Tongue (tissue), 2 donors: Measurements from ENCODE around the gene NELFA. TPM values are rescaled to one million over a fixed set of nuclear protein-coding genes. Genes with fewer than 3 reads are reported as not detected.

Experiments used
- DNase-seq: peaks from one replicate; pipeline ENCODE4 v3.0.0-alpha.2; 2015
- total RNA-seq: library from RNA; depleted of rRNA; stranded (reverse); fragments of >200 nt; gene quantifications from one replicate; pipeline ENCODE4 v1.2.3, GENCODE V29; 2014

Gene NELFA
- total RNA-seq: 33.1 TPM

DNA sequence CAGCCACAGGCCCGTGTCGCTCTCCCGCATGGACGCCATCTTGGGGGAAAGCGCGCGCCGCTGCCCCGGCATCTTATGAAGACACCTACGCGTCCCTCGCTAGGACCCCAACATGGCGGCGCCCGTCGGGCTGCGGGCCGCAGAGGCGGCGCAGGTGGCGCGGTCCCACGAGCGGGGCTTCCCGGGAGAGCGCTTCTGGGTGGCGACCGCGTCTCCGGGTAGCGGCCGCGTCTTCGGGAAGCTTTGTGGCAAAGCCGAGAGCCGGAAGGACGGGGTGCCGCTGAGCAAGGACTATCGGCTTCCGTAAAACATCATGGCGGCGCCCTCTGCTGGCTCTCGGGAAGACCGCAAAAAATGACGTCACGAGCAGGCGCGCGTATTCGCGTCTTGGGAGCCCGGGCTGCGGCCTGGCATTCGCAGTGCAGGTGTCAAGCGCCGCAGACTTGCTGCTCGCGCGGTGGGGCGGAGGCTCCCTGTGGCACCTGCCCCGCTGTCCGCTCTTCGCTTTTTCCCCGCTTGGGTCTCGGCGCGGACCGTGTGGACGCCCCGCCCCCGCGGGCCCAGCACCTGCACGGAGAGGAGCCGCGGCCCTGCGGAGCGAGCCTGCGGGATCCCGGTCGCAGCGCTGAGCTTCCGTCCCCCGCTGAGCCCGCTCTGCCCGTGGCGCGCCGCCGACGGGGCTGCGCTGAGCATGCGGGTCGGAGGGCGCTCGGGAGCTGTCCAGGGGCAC, at the start of gene NELFA:
NELFA (minus strand) TSS at position 54 of the 730 bp plus-strand sequence; CDS start at position 39, 15 bp downstream.
- peak; percentile 98 for DNase-seq

DNA sequence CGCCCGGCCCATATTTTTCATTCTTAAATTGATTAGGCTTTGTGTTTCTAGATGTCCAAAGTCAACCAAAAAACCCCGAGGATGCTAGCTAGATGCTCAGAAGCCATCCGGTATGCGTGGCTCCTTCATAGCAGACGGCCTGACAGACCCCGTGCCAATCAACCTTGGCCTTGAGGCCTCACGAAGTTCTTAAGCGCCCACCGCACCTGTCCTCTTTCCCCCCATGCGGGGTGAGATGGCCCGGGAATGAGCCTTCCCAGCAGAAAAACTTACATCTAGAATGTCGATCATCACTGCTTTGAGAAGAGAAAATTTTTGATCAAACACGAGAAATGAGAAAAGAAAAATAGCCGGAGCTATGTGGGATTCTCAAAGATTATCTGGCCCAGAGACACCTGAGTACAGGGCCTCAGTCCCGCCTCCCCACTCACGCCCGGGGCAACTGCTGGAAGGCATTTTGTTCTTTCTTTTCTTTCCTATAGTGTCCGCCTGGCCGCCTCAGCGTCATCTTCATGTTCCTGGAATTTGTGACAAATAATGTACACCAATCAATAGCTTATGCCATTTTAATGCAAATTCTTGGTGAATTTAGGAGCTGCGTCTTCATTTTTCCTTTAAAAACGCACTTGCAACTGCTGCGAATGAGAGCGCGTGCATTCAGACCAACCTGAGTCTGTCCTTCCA, 48.8 kb upstream of the NELFA start:
- no peak for DNase-seq

DNA sequence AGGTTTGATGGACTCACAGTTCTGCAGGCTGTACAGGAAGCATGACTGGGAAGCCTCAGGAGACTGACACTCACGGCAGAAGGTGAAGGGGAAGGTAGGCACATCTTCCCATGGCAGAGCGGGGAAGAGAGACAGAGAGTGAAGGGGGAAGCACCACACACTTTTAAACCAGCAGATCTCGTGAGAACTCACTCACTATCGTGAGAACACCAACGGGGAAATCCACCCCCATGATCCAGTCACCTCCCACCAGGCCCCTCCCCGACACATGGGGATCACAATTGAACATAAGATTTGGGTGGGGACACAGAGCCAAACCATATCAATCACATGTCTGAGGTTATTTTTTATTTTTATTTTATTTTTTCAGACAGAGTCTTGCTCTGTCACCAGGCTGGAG, 45.4 kb upstream of the NELFA start:
- no peak for DNase-seq

DNA sequence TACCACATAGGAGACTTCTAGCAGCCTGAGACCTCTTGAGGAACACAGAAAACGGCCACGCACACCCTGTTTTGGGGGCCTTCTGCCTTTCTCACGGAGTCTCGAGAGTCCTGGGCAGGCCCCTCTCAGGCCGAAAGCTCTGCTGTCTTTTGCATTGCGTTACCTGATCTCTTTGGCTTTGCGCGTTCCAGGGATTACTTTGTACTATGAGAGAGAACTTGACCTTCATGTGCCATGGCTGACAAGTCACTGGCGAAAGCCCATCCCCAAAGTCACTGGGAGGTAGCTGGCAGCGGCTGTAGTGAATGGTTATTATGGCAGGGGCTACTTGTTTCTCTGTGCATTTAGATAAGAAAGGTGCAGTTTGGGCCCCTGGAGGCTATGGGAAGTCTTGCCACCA, 42.3 kb upstream of the NELFA start:
- DNase-seq: no peak

DNA sequence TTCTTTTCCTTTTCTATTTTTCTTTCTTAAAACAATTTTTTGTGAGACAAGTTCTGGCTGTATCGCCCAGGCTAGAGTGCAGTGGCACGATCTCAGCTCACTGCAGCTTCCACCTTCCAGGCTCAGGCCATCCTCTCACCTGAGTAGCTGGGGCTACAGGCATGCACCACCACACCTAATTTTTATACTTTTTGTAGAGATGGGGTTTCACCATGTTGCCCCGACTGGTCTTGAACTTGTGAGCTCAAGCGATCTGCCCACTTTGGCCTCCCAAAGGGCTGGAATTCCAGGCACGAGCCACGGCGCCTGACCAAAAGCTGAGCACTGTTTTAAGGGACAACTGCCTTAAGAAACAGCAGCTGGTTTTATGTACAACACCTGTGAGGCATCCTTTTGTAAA, 41.0 kb upstream of the NELFA start:
- no peak for DNase-seq

DNA sequence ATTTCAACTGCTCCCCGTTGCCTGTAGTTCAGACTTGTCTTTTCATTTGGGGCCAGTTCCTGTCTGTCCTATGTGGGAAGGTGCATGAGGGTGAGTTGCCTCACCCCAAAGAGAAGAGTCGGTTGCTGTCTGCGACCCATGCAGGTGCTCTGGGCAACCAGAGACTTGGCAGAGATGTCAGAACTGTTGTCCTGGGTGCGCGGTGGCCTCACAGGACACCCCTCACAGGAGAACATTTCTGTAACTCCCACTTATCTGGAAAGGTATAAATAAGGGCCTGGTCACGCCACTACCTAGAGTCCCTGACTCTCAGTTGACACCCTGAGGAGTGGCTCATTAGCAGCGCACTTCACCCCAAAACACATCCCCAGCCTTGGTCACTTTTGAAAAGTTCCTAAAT, 40.6 kb upstream of the NELFA start:
- DNase-seq: no peak

DNA sequence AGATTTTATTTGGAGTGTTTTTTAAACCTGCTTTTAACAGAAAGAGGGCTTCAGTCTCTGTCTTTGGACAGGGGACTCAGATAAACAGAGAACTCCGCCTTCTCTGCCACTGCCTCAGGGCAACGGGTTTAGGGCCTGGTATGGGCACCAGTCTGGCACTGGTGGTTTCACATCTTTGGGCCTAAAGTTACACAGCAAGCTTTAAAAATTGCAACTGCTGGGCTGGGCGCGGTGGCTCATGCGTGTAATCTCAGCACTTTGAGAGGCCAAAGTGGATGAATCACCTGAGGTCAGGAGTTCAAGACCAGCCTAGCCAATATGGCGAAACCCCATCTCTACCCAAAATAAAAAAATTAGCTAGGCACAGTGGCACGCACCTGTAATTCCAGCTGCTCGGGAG, 40.1 kb upstream of the NELFA start:
- DNase-seq: no peak

DNA sequence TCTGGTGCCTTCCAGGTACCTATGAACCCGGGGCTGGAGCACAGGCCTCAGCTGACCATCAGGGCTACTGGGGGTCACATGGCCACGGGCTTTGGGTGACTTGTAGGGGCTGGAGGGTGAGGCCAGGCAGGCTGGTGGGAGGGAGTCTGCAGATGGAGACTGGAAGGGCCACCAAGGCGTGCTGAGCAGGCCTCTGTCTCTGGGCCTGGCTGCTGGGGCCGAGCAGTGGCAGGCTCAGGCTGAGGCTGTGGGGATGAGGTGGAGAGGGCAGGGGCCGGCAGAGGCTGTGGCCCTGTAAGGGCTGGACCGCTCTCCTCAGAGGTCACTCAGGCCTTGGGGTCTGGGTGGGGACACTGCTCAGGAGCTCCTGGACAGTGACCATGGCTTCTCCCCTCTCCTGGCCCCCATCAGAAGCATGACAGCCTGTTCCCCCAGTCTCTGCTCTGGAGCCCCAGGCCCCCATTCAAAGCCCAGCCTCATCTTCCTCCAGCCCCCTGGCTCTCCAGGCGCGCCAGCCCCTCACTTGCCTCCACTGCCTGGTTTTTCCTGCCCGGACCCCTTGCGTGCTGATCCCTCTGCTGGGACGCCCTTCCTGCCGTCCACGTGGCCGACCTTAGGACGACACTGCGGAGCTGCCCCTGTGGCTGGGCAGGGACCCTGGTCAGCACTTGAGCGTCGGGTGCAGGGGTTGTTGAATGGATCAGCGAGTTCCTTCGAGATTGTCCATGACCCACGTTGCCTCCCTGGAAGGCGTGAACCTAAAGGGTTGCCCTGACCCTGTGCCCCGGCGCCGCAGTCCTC, 39.2 kb upstream of the NELFA start:
- no peak for DNase-seq

DNA sequence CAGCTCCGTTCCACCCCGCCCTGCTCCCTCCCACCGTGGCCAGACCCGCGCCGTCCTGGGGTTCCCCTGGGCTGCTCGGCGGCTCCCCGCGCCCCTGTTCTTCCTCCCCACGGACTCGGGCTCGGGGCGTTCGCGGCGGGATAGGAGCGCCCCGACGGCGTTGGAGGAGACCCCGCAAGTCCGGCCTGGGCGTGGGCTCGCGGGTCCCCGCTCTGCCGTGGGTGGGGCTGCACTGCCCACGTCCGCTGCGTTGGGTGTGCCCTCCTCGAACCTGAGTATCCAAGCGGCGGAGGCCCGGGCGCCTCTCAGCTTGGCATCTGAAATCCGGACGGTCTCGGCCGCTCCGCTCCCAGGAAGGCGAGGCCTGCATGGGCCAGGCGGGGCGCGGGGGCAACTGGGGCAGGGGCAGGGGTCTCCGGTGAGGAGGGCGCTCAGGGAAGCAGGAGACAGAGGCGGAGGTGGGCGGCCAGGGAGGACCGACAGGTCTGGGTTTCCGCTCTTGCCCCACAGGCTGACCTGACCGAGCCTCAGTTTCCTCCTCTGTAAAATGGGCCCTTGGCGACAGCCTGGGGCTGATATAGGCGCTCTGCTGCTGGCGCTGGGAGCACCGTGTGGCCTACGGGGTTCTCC, 38.4 kb upstream of the NELFA start:
- no peak for DNase-seq

DNA sequence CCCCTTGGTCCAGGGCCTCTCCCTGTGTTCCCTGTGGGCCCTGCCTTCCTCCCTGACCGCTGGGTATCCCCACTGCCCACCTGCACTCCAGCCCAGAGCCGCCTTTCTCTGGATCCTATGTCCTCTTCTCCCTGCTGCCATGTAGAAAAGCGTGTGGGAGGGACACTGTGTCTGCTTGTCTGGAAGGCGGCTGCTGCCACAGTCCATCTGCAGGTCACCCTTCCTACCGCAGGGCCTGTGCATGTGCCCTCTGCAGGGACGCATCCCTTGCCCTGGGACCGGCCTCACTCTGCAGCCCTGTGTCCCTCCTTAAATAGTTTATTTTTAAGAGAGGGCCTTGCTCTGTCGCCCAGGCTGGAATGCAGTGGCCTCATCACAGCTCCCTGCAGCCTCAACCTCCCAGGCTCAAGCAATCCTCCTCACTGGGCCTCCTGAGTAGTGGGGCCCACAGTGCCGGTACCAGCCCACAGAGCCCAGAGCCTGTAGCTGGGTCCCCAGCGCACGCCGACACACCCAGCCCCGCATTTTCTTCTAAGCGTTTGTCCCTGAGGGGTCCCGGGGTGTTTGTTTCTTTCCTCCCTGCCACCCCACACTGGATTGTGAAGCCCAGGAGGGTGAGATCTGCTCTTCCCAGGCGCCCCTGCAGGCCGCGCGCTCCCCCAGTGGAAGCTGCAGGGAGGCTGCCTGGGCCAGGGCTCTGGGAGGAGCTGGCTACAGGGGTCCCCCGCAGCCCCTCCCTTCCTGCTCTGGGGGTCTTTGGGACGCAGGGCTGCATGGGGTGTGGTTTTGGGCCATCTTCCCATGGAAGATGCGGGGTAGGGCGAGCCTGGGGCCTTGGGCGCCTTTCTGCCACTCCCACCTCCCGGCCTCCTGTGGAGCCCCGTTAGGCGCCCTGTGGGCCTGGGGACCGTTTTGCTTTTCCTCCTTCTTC, 37.5 kb upstream of the NELFA start:
- no peak for DNase-seq

DNA sequence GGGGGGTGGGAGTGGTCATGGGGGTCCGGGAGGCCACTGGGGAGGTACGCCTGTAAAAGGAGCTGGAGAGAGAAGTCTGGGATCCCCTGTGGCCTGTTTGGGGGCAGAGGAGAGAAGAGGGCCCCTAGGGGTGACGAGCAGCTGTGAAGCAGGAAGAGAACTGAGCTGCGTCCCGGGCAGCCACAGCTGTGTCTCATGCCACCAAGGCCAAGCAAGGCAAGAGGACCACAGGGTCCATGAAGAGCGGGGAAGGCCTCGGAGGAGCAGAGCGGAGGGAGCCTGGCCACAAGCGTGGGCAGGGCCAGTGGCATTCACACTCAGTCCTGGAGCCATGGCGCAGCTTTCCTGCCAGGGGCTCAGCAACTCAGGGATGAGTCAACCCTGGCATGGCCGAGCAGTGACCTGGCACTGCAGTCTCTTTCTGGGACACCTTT, 36.8 kb upstream of the NELFA start:
- DNase-seq: no peak

DNA sequence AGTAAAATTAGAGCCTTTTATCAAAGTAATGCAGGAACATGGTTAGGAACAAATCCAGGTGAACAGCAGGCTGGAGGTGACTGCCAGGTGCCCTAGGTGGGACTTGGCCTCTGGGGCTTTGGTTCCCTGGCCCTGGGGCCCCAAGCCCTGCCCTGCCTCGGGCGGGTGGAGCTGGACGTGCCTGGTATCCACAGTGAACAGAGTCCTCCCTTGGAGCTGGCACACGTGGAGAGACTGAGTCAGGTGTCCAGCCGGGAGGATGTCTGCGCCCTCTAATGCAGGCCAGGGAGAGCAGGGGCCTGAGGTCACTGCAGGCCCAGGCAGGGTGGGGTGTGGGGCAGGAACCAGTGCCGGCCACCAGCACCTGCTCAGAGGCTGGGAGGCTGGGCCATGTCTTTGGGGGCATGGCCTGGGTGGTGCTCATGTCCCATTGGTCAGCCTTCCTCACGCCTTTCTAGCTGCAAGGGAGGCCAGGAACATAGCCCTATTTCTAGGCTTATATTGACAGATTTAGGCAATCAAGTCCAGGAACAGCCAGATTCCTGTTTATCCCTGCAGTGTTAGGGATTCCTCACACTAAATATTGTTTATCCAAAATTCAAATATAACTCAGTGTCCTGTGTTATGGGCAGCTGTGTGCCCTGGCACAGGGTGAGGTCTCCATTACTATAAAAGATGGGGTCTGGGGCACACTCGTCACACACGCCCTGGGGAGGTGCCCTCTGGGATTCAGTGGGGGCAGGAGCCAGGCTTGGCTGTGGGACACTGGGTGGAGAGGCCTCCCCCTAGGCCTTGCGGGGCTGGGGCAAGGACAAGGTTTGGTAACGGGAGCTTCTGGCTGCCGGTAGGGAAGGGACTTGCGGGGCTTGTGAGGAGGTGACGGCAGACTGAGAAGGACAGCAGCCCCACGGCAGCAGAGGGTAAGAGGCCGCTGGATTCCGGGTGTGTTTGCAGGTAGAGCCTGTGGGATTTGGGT, 36.1 kb upstream of the NELFA start:
- no peak for DNase-seq

DNA sequence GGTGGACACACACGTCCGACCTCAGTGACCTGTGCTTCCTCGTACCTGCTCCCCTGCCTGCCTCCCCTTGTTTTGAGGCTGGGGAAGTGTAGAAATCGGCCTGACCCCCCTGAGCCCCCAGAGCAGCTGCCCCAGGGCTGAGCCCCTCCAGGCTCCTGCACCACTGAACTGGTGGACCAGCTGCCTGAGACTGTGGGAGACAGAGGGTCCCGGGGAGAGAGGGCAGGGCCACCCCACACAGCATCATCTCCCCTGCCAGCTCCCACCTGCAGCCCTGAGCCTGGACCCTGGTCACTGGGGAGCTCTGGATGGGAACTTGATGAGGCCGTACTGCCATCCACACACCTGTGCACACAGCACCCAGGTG, 35.3 kb upstream of the NELFA start:
- no peak for DNase-seq

DNA sequence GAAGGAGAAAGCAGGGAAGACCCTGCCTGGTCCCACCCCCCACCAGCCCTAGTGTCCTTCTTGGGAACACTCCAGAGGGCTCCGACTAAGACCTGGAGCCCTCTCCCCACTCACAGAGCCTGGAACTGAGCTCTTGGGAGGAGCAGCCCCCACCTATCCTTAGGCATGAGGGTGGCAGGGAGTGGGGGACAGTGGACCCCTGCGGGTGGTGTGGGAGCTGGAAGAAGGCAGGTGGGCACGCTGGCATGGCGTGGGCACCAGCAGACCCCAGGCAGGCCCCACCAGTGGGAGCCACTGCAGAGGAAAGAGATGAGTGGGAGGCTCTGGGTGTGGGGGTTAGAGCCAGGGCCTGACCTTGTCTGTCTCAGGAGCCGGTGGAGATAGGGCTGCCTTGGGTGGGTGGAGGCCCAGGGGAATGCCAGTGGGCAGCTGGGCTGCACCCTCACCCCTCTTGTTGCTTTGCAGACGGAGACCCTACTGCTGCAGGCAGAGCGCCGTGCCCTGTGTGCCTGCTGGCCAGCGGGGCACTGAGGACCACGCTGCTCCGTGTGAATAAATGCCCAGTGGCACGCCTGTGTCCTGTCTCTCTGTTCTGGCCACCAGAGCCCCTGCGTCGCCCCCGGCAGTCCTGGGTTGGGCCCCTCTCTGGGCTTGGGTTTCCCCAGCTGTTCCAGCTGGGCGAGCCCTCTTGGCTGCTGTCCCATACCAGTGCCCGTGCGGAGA, 34.8 kb upstream of the NELFA start:
- no peak for DNase-seq

DNA sequence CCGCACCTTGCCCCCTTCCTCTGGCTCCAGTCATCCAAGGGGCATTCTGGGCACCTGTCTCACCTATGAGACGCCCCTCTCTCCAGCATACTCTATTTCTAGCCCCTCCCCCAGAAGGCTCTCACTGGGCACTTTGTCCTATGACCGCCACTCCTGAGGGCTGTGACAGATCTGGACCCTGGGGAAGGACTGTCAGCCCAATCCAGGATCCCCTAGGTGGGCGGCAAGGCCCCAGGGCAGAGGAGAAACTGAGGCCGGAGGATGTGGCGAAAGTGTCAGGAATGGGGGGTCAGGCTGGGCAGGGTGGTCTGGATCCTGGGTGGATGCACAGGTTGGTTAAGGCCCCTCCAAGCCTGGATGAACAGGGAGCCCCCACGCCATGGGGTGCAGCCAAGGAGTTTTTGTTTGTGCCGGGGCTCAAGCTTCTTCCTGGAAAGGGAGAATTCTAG, 34.2 kb upstream of the NELFA start:
- no peak for DNase-seq

DNA sequence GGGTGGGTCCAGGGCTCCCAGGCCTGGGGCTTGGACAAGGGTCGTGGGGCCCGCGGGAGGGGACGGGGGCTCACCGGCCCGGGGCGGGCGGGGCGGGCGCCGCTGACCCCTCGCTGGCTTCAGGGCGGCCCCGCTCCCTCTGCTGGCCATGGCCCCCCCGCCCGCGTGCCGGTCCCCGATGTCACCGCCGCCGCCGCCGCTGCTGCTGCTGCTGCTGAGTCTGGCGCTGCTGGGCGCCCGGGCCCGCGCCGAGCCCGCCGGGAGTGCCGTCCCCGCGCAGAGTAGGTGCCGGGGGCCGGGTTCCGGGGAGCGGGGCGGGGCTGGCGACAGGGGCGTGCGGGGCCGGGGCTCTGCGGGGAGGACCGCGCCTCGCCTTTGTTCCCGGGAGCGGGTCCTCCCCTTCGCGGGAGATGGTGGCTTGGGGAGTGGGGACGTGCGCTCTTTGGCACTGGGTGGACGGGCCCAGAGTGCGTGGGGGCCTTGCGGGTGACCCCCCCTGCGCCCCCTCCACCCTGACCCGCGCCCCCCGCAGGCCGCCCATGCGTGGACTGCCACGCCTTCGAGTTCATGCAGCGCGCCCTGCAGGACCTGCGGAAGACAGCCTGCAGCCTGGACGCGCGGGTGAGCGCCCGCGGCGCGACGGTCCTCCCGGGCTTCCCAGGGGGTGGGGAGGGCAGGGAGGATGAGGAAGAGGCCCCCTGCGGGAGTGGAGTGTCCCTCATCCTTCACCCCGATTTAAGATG, 33.6 kb upstream of the NELFA start:
- DNase-seq: no peak

DNA sequence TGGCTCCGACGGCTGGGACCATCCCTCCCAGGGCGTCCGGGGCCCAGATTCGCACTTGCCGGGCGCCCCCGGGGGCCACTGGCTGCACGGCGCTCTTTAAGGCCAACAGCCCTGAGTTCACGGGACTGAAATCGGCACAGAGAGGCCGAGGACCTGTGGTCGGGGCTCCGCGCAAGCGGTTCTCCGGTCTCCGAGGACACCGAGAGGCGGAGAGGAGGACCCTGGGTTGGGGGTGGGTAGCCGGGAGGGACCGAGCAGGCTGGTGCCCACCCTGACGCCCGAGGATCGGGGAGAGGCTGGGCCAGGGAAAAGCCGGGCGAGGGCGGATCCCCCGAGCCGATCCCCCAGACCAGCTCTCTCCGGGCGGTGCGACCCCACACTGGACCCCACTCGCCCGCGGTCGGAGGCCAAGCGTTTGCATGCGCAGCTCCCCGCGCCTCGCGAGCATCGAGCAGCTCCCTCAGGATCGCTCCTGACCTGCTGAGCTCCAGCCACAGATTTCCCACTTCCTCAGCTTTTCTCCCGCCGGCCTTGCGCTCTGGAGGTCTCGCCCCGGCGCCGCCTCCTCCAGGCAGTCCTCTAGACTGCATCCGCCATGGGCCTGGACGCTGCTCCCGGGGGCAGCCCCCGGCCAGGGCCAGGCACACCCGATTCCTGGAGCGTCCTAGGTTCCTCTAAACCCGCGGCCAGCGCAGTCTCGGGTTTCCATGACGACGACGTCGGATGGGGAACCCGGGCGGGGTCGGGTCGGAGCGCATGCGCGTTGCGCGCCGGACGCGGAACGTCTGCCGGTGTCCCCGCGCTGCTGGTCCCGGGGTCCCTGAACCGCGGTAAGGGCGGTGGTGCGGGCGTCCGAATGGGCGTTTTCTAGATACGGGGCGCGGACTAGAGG, 32.7 kb upstream of the NELFA start:
- peak; percentile 81 for DNase-seq
